Measurements from ENCODE around the gene KRT77.

Gene KRT77

GRCh38 chr12:52687497-52688385 is 15.6 kb downstream of the KRT77 start:
- no peak for TF ChIP-seq JUND (IDR thresholded peaks at IDR 0.05; ENCODE audit: low read depth)
- in situ Hi-C loops (cut with HindIII; ENCODE audit: low pct_unique_long_range_greater_than_20kb, low sequenced_read_pairs): no loop called here
- no peak for DNase-seq (ENCODE audit: low read depth in 1 of 2, low spot score in 1 of 2)

- peak in 1 of 2 experiments; percentile 28 for DNase-seq (ENCODE audit: low read depth in 1 of 2, low spot score in 1 of 2)
- in situ Hi-C loops (cut with HindIII; ENCODE audit: low pct_unique_long_range_greater_than_20kb, low sequenced_read_pairs): no loop called here
- TF ChIP-seq JUND (IDR thresholded peaks at IDR 0.05; ENCODE audit: low read depth): no peak
Measured at GRCh38 chr12:52686756-52687487, 16.4 kb downstream of the KRT77 start.

- DNase-seq (ENCODE audit: low read depth in 1 of 2, low spot score in 1 of 2): no peak
- no peak for TF ChIP-seq JUND (IDR thresholded peaks at IDR 0.05; ENCODE audit: low read depth)
- in situ Hi-C loops (cut with HindIII; ENCODE audit: low pct_unique_long_range_greater_than_20kb, low sequenced_read_pairs): no loop called here
Measured at GRCh38 chr12:52686063-52686462, 17.3 kb downstream of the KRT77 start.

- no peak for DNase-seq (ENCODE audit: low read depth in 1 of 2, low spot score in 1 of 2)
- TF ChIP-seq JUND (IDR thresholded peaks at IDR 0.05; ENCODE audit: low read depth): no peak
- in situ Hi-C loops (cut with HindIII; ENCODE audit: low pct_unique_long_range_greater_than_20kb, low sequenced_read_pairs): no loop called here
Measured at GRCh38 chr12:52685406-52685890, 17.9 kb downstream of the KRT77 start.

GRCh38 chr12:52684431-52684830 is 18.9 kb downstream of the KRT77 start:
- no peak for DNase-seq (ENCODE audit: low read depth in 1 of 2, low spot score in 1 of 2)
- no peak for TF ChIP-seq JUND (IDR thresholded peaks at IDR 0.05; ENCODE audit: low read depth)
- in situ Hi-C loops (cut with HindIII; ENCODE audit: low pct_unique_long_range_greater_than_20kb, low sequenced_read_pairs): no loop called here

- in situ Hi-C loops (cut with HindIII; ENCODE audit: low pct_unique_long_range_greater_than_20kb, low sequenced_read_pairs): no loop called here
- no peak for DNase-seq (ENCODE audit: low read depth in 1 of 2, low spot score in 1 of 2)
- no peak for TF ChIP-seq JUND (IDR thresholded peaks at IDR 0.05; ENCODE audit: low read depth)
Measured at GRCh38 chr12:52683575-52684300, 19.6 kb downstream of the KRT77 start.

GRCh38 chr12:52682938-52683574 is 20.3 kb downstream of the KRT77 start:
- in situ Hi-C loops (cut with HindIII; ENCODE audit: low pct_unique_long_range_greater_than_20kb, low sequenced_read_pairs): no loop called here
- DNase-seq (ENCODE audit: low read depth in 1 of 2, low spot score in 1 of 2): no peak
- TF ChIP-seq JUND (IDR thresholded peaks at IDR 0.05; ENCODE audit: low read depth): no peak

GRCh38 chr12:52682381-52682660 is 21.0 kb downstream of the KRT77 start:
- in situ Hi-C loops (cut with HindIII; ENCODE audit: low pct_unique_long_range_greater_than_20kb, low sequenced_read_pairs): no loop called here
- DNase-seq (ENCODE audit: low read depth in 1 of 2, low spot score in 1 of 2): no peak
- TF ChIP-seq JUND (IDR thresholded peaks at IDR 0.05; ENCODE audit: low read depth): no peak

- no peak for TF ChIP-seq JUND (IDR thresholded peaks at IDR 0.05; ENCODE audit: low read depth)
- in situ Hi-C loops (cut with HindIII; ENCODE audit: low pct_unique_long_range_greater_than_20kb, low sequenced_read_pairs): no loop called here
- DNase-seq (ENCODE audit: low read depth in 1 of 2, low spot score in 1 of 2): no peak
Measured at GRCh38 chr12:52681526-52682380, 21.6 kb downstream of the KRT77 start.

GRCh38 chr12:52680363-52680762 is 23.0 kb downstream of the KRT77 start, which contains the start of gene KRT1:
TSS of gene KRT1 (minus strand) at chr12:52680407. CDS start at chr12:52680348, 59 bp downstream.
- in situ Hi-C loops (cut with HindIII; ENCODE audit: low pct_unique_long_range_greater_than_20kb, low sequenced_read_pairs): no loop called here
- no peak for TF ChIP-seq JUND (IDR thresholded peaks at IDR 0.05; ENCODE audit: low read depth)

GRCh38 chr12:52679875-52680274 is 23.4 kb downstream of the KRT77 start:
- in situ Hi-C loops (cut with HindIII; ENCODE audit: low pct_unique_long_range_greater_than_20kb, low sequenced_read_pairs): no loop called here
- TF ChIP-seq JUND (IDR thresholded peaks at IDR 0.05; ENCODE audit: low read depth): no peak
- DNase-seq (ENCODE audit: low read depth in 1 of 2, low spot score in 1 of 2): no peak

More at GRCh38 chr12:52680363-52680762, 23.0 kb downstream of the KRT77 start, which contains the start of gene KRT1:
- DNase-seq (ENCODE audit: low read depth in 1 of 2, low spot score in 1 of 2): no peak

All from T47D (cell line).